HepG2 (cell line): ENCODE data around the gene KARS1. TPM values are rescaled to one million over a fixed set of nuclear protein-coding genes. Genes with fewer than 3 reads are reported as not detected.
A peak's percentile ranks its signal among the peaks of the same experiment; 100 is the strongest.

Experiments used
- ATAC-seq: fragments of 200-7000 bp; cut with Tn5 transposase; 3 replicates; pipeline ENCODE4 v1.9.1; 2020; ENCODE audit warnings: mild to moderate bottlenecking, moderate library complexity
- BruUV-seq: library from RNA; stranded (reverse); fragments of 400-500 nt; replicated peaks from 2 replicates; lab custom pipeline; 2021; lab: Mats Ljungman, UMichigan
- CTCF ChIA-PET: fragments of 300-600 bp; formaldehyde crosslinking; extraction: SDS; loops from one replicate; lab custom pipeline; 2021; ENCODE audit warnings: low total read pairs, inconsistent platforms, low intra/inter-chr PET ratio; lab: Yijun Ruan, JAX
- POLR2A ChIA-PET: fragments of 350-600 bp; sonication (Branson Sonifier 250); formaldehyde crosslinking; loops from one replicate; lab custom pipeline; 2020; ENCODE audit warnings: antibody characterized with exemption, inconsistent platforms; lab: Yijun Ruan, JAX
- DNase-seq: peaks from one replicate; pipeline ENCODE4 v3.0.0-alpha.2; 2015; ENCODE audit warnings: low spot score
- FAIRE-seq: peaks from 3 replicates; lab custom pipeline; 2011; peaks lifted over from hg19 to GRCh38; lab: Jason Lieb, UNC
- H2AFZ ChIP-seq: one replicate; pipeline ENCODE4 v1.6.1; 2011; ENCODE audit warnings: low read length, inconsistent platforms
- H3K27ac ChIP-seq: fragments of 300-600 bp; 3 replicates; pipeline ENCODE4 v1.8.0; 2011; ENCODE audit warnings: mixed run types, mild to moderate bottlenecking, mixed read lengths, low read length, inconsistent platforms; ENCODE audit not compliant: insufficient read depth; ENCODE audit errors: extremely low read length
- H3K27me3 ChIP-seq, 2 experiments: fragments of 200-600 bp in 1 of 2; 2 replicates in 1 of 2; 3 replicates in 1 of 2; pipeline versions ENCODE4 v1.6.0 to v1.8.0; 2011; ENCODE audit warnings: low read length in 2 of 2, mild to moderate bottlenecking in 2 of 2, moderate library complexity in 2 of 2, inconsistent platforms in 1 of 2; ENCODE audit not compliant: insufficient read depth in 2 of 2, control insufficient read depth in 1 of 2
- H3K36me3 ChIP-seq, 2 experiments: fragments of 200-600 bp in 1 of 2; replicated peaks in 1 of 2; 2 replicates in 1 of 2; 3 replicates in 1 of 2; pipeline versions ENCODE4 v1.5.1 to v1.8.0; 2011; ENCODE audit warnings: low read length in 2 of 2, inconsistent platforms in 1 of 2; ENCODE audit not compliant: insufficient read depth in 2 of 2, control insufficient read depth in 1 of 2
- H3K4me1 ChIP-seq: 2 replicates; pipeline ENCODE4 v1.5.1; 2012; ENCODE audit warnings: low read length, inconsistent platforms; ENCODE audit not compliant: insufficient read depth
- H3K4me2 ChIP-seq: 2 replicates; pipeline ENCODE4 v1.6.0; 2011; ENCODE audit warnings: low read depth, low read length, inconsistent platforms
- H3K4me3 ChIP-seq, 3 experiments: fragments of 200-600 bp in 1 of 3; sonication (generic), shearing (Covaris generic) in 1 of 3; replicated peaks in 1 of 3; 2 replicates each; pipeline ENCODE4 v1.5.1; 2011 to 2016; ENCODE audit warnings: low read length in 3 of 3, inconsistent platforms in 2 of 3, low read depth in 2 of 3, mild to moderate bottlenecking in 2 of 3, control low read depth in 1 of 3, mixed read lengths in 1 of 3; ENCODE audit not compliant: insufficient read depth in 1 of 3
- H3K79me2 ChIP-seq: one replicate; pipeline ENCODE4 v1.6.1; 2011; ENCODE audit warnings: low read length, inconsistent platforms; ENCODE audit not compliant: insufficient read depth
- H3K9ac ChIP-seq: 2 replicates; pipeline ENCODE4 v1.6.0; 2011; ENCODE audit warnings: mild to moderate bottlenecking, low read depth, low read length, inconsistent platforms; ENCODE audit not compliant: insufficient read depth
- H3K9me3 ChIP-seq: 2 replicates; pipeline ENCODE4 v1.5.1; 2012; ENCODE audit warnings: mild to moderate bottlenecking, low read length
- H4K20me1 ChIP-seq: 2 replicates; pipeline ENCODE4 v1.6.0; 2011; ENCODE audit warnings: inconsistent platforms, mild to moderate bottlenecking, low read length, moderate library complexity; ENCODE audit not compliant: insufficient read depth
- CBX5 ChIP-seq: sonication (generic); formaldehyde crosslinking; IDR thresholded peaks from 2 replicates; pipeline ENCODE4 v1.4.0; 2020; ENCODE audit warnings: missing genetic modification reagents, borderline replicate concordance
- CCDC6 ChIP-seq: sonication (generic); formaldehyde crosslinking; IDR thresholded peaks from 2 replicates; pipeline ENCODE4 v1.8.1; 2022; ENCODE audit warnings: mild to moderate bottlenecking, missing genetic modification reagents, moderate library complexity
- EEA1 ChIP-seq: sonication (generic); formaldehyde crosslinking; IDR thresholded peaks from 2 replicates; pipeline ENCODE4 v1.5.1; 2020; ENCODE audit warnings: mild to moderate bottlenecking, missing genetic modification reagents, borderline replicate concordance
- GTF3A ChIP-seq: sonication (generic); formaldehyde crosslinking; conservative IDR thresholded peaks from 2 replicates; pipeline ENCODE4 v1.4.0; 2020; ENCODE audit warnings: mild to moderate bottlenecking, missing genetic modification reagents
- HIVEP1 ChIP-seq: sonication (generic); formaldehyde crosslinking; IDR thresholded peaks from 2 replicates; pipeline ENCODE4 v1.4.0; 2020; ENCODE audit warnings: mild to moderate bottlenecking, missing genetic modification reagents
- HNF4G ChIP-seq, 2 experiments: sonication (generic) in 1 of 2; formaldehyde crosslinking in 1 of 2; IDR thresholded peaks; 2 replicates each; pipeline versions ENCODE4 v1.4.0 to v1.6.1; 2011 to 2020; ENCODE audit warnings: borderline replicate concordance in 2 of 2, low read depth in 2 of 2, mild to moderate bottlenecking in 2 of 2, low read length in 1 of 2, missing genetic modification reagents in 1 of 2, moderate library complexity in 1 of 2
- KDM2A ChIP-seq: sonication (generic); formaldehyde crosslinking; IDR thresholded peaks from 2 replicates; pipeline ENCODE4 v1.4.0; 2020; ENCODE audit warnings: low read depth, missing genetic modification reagents, borderline replicate concordance
- KLF6 ChIP-seq: IDR thresholded peaks from 2 replicates; pipeline ENCODE4 v1.8.0; 2016; ENCODE audit warnings: missing biosample characterization, missing genetic modification reagents
- MIER3 ChIP-seq: IDR thresholded peaks from 2 replicates; pipeline ENCODE4 v1.6.1; 2016; ENCODE audit warnings: missing compliant biosample characterization, borderline replicate concordance
- PATZ1 ChIP-seq: sonication (generic); formaldehyde crosslinking; IDR thresholded peaks from 2 replicates; pipeline ENCODE4 v1.4.0; 2020; ENCODE audit warnings: missing genetic modification reagents
- POLR2A ChIP-seq, 2 experiments: IDR thresholded peaks; 2 replicates each; pipeline ENCODE4 v1.6.1; 2011; ENCODE audit warnings: low read depth in 2 of 2, low read length in 2 of 2, mild to moderate bottlenecking in 1 of 2, moderate library complexity in 1 of 2; ENCODE audit not compliant: insufficient read depth in 1 of 2
- SNAI1 ChIP-seq: sonication (generic); formaldehyde crosslinking; IDR thresholded peaks from 2 replicates; pipeline ENCODE4 v1.5.0; 2020; ENCODE audit warnings: mild to moderate bottlenecking, missing genetic modification reagents, borderline replicate concordance
- SOX6 ChIP-seq, 2 experiments: fragments of 450-650 bp in 1 of 2; sonication (generic) in 1 of 2; formaldehyde crosslinking in 1 of 2; IDR thresholded peaks; 2 replicates each; pipeline versions ENCODE4 v1.4.0 to v1.6.1; 2017 to 2020; ENCODE audit warnings: antibody characterized with exemption in 1 of 2, mild to moderate bottlenecking in 1 of 2, missing genetic modification reagents in 1 of 2
- YEATS4 ChIP-seq: sonication (generic); formaldehyde crosslinking; IDR thresholded peaks from 2 replicates; pipeline ENCODE4 v1.4.0; 2020; ENCODE audit warnings: missing genetic modification reagents, borderline replicate concordance
- YY1 ChIP-seq: IDR thresholded peaks from 2 replicates; pipeline ENCODE4 v1.6.1; 2011; ENCODE audit warnings: low read length, low read depth, moderate library complexity, mild to moderate bottlenecking; ENCODE audit not compliant: insufficient read depth, insufficient replicate concordance
- ZNF224 ChIP-seq: sonication (generic); formaldehyde crosslinking; IDR thresholded peaks from 2 replicates; pipeline ENCODE4 v1.5.0; 2020; ENCODE audit warnings: mild to moderate bottlenecking, missing genetic modification reagents
- ZNF264 ChIP-seq: sonication (generic); formaldehyde crosslinking; IDR thresholded peaks from 2 replicates; pipeline ENCODE4 v1.4.0; 2020; ENCODE audit warnings: missing genetic modification reagents
- ZNF850 ChIP-seq: sonication (generic); formaldehyde crosslinking; conservative IDR thresholded peaks from 2 replicates; pipeline ENCODE4 v1.9.0; 2021; ENCODE audit warnings: mild to moderate bottlenecking, missing genetic modification reagents
- WGBS: methylation state at CpG from one replicate; pipeline ENCODE4 v1.1.6; 2017; ENCODE audit warnings: low lambda C conversion rate; 5-methylcytosine and 5-hydroxymethylcytosine counted together
- in situ Hi-C: cut with HindIII; loops from 2 replicates; pipeline ENCODE4 v1.10.0; 2017; ENCODE audit warnings: low pct_unique_long_range_greater_than_20kb; ENCODE audit not compliant: extremely low pct_ligation_motif_present
- intact Hi-C: fragments of 100-400 bp; cut with micrococcal nuclease; formaldehyde crosslinking; loops from one replicate; pipeline ENCODE4 v1.10.0; 2022; ENCODE audit not compliant: unreplicated experiment
- polyA plus RNA-seq, 8 experiments: library from polyadenylated mRNA; depleted of rRNA in 3 of 8; stranded (reverse) in 7 of 8; unstranded in 1 of 8; fragments of >200 nt; fragmentation: Illumina TruSeq in 4 of 8; extraction: Trizol in 4 of 8; gene quantifications; 2 replicates each; pipeline versions ENCODE4 v1.2.1 to v1.2.3, GENCODE V29; 2011 to 2016; ENCODE audit warnings: low read depth in 4 of 8, missing spikeins in 1 of 8, mixed read lengths in 1 of 8; ENCODE audit not compliant: insufficient read depth in 1 of 8
- total RNA-seq, 5 experiments: library from RNA; depleted of rRNA; stranded (reverse); fragments of >200 nt; fragmentation: Illumina TruSeq; extraction: Trizol; gene quantifications; 2 replicates each; pipeline ENCODE4 v1.2.3, GENCODE V29; 2016; ENCODE audit warnings: low read depth in 1 of 5

Gene KARS1
- total and polyA plus RNA-seq, 2 of the 13 experiments (the other 11 are each of a cell fraction or from before 2014, with no cell fraction given) = 141 to 276 TPM

GRCh38 chr16:75648265-75649076 lies 1.0 kb upstream of the KARS1 start:
- CTCF ChIA-PET = interaction anchor here (0.7 kb wide), 1 partner anchor 176 kb away, joined by 3 read pairs; no protein-coding TSS in a partner anchor
- intact Hi-C loops = loop anchor here (1.0 to 5.0 kb wide), 3 partner anchors 81 to 178 kb away; partner anchors contain the start of gene GABARAPL2
- Histone ChIP-seq H3K79me2 (peaks cover 94% of the 10 kb centered on the region), H3K36me3 (peaks cover 4 to 19% of the 10 kb centered on the region in 2 experiments), H3K4me2 (peak overlapping the region; percentile 87), H3K9me3 (no peaks in the 10 kb centered on the region), H3K9ac (peak overlapping the region; percentile 94), H3K4me1 (peaks cover 62% of the 10 kb centered on the region), H4K20me1 (peaks cover 54% of the 10 kb centered on the region), H3K27me3 (no peaks in the 10 kb centered on the region; a peak in 1 of 5 replicates), H3K4me3 (peak overlapping the region; percentile 82 to 96 (median 93)), H2AFZ (peak overlapping the region; percentile 39), H3K27ac (peak overlapping the region; percentile 93)
- DNase-seq (peak; percentile 63), ATAC-seq (peak; percentile 62), FAIRE-seq (peak; percentile 26)
- WGBS = 2% methylated on average over 45 of the region's 62 CpGs
- no TSS peak for BruUV-seq
- POLR2A ChIA-PET = interaction anchor here (0.9 to 2.9 kb wide), 15 partner anchors 7 to 215 kb away, joined by 3 to 28 read pairs (median 5); partner anchors contain the start of genes ADAT1, CFDP1, GABARAPL2 and TMEM231
- in situ Hi-C loops = loop anchor here (5.0 kb wide), 1 partner anchor 114 kb away; no protein-coding TSS in a partner anchor
- TF ChIP-seq MIER3 (peak; percentile 29; the same call in 1 of the 2 replicates), SOX6 (IDR thresholded peaks at IDR 0.05) (no peak), SOX6 (CRISPR knock-in tag; IDR thresholded peaks at IDR 0.05) (peak; percentile 46; the same call in 1 of the 2 replicates), ZNF264 (CRISPR knock-in tag) (0 out of 2 replicates have a peak, but pooled peaks have one; percentile 21), CBX5 (CRISPR knock-in tag) (0 out of 2 replicates have a peak, but pooled peaks have one; percentile 17), SNAI1 (peak; percentile 25; the same call in 1 of the 2 replicates), ZNF850 (0 out of 2 replicates have a peak, but pooled peaks have one; percentile 72), YEATS4 (CRISPR knock-in tag) (peak; percentile 74), HNF4G (IDR thresholded peaks at IDR 0.05; ENCODE audit: borderline replicate concordance, low read depth, low read length) (no peak), HNF4G (CRISPR knock-in tag; IDR thresholded peaks at IDR 0.05; ENCODE audit: borderline replicate concordance, low read depth) (0 out of 2 replicates have a peak, but pooled peaks have one; percentile 10), PATZ1 (peak; percentile 56; the same call in 1 of the 2 replicates), POLR2A (IDR thresholded peaks at IDR 0.05; ENCODE audit: insufficient read depth in 1 of 2, low read depth in 2 of 2, low read length in 2 of 2) (peak; percentile 62 to 71), YY1 (peak; percentile 94), EEA1 (CRISPR knock-in tag) (peak; percentile 80; the same call in 1 of the 2 replicates), ZNF224 (CRISPR knock-in tag) (peak; percentile 70), KLF6 (CRISPR knock-in tag) (peak; percentile 22; the same call in 1 of the 2 replicates), KDM2A (CRISPR knock-in tag) (peak; percentile 32; the same call in 1 of the 2 replicates), HIVEP1 (CRISPR knock-in tag) (0 out of 2 replicates have a peak, but pooled peaks have one; percentile 45), CCDC6 (CRISPR knock-in tag) (0 out of 2 replicates have a peak, but pooled peaks have one; percentile 19), GTF3A (CRISPR knock-in tag) (no peak)
